Peyer's patch (tissue), 4 donors: ENCODE measurements around the gene IDNK.

Experiments used
- POLR2A ChIP-seq, 2 donors: fragments of 450-650 bp; IDR thresholded peaks; one replicate each; pipeline ENCODE4 v1.5.1; 2017; ENCODE audit warnings: antibody characterized with exemption in 2 of 2, mild to moderate bottlenecking in 2 of 2, moderate library complexity in 2 of 2
- TF ChIP-seq, protein P1 (sequence below), 6 experiments: fragments of 450-650 bp in 4 of 6; fragments of 200-600 bp in 2 of 6; sonication (generic) in 1 of 6; IDR thresholded peaks; one replicate each; pipeline ENCODE4 v1.5.1; 2017 to 2019; ENCODE audit warnings: antibody characterized with exemption in 6 of 6, mild to moderate bottlenecking in 3 of 6, moderate library complexity in 1 of 6

DNA sequence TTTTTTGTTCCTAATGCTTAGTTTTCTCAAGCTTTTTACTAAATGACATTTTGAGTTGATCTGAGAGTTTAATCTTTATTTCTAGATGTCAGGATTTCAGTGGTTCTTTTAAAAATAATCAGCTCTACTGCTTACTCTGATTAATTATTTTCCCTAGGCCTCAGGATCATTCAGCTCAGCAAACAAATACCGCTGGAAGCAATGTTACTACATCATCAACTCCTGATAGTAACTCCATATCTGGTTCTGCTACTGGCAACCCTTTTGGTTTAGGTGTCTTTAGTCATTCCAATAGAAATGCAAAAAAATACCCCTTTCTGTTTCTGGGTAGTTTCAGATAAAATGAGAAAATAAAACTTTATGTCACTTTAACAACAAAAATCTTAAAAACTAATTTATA, 5.6 kb upstream of the IDNK start:
- TF ChIP-seq, protein P1, sequence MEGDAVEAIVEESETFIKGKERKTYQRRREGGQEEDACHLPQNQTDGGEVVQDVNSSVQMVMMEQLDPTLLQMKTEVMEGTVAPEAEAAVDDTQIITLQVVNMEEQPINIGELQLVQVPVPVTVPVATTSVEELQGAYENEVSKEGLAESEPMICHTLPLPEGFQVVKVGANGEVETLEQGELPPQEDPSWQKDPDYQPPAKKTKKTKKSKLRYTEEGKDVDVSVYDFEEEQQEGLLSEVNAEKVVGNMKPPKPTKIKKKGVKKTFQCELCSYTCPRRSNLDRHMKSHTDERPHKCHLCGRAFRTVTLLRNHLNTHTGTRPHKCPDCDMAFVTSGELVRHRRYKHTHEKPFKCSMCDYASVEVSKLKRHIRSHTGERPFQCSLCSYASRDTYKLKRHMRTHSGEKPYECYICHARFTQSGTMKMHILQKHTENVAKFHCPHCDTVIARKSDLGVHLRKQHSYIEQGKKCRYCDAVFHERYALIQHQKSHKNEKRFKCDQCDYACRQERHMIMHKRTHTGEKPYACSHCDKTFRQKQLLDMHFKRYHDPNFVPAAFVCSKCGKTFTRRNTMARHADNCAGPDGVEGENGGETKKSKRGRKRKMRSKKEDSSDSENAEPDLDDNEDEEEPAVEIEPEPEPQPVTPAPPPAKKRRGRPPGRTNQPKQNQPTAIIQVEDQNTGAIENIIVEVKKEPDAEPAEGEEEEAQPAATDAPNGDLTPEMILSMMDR (IDR thresholded peaks at IDR 0.05) = no peak
- TF ChIP-seq POLR2A (IDR thresholded peaks at IDR 0.05) = no peak
